ENCODE results near the gene IGLL5. TPM values are rescaled to one million over a fixed set of nuclear protein-coding genes. Genes with fewer than 3 reads are reported as not detected.

IGLL5 gene
- total RNA-seq, 6 experiments from 2014 or later, result not detected

DNA sequence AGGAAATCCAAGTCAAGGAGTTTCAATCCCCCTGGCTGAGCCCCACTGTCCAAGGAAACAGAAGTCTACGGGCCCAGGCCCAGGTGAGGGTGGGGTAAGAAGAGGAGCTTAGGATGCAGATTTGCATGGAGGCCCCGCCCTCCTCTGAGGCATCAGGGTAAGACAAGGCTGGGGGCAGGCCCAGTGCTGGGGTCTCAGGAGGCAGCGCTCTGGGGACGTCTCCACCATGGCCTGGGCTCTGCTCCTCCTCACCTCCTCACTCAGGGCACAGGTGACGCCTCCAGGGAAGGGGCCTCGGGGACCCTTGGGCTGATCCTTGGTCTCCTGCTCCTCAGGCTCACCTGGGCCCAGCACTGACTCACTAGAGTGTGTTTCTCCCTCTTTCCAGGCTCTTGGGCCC, 31.3 kb upstream of the IGLL5 start:
- peaks cover 29% of the 10 kb centered on the region for H3K27me3 Mint-ChIP-seq (ENCODE audit: insufficient read depth)
- DNase-seq, result no peak
- no peaks in the 10 kb centered on the region for H3K4me1 Mint-ChIP-seq (ENCODE audit: low read depth)
- no peak overlapping the region for H3K27ac Mint-ChIP-seq
- no peaks in the 10 kb centered on the region for H3K36me3 Mint-ChIP-seq (ENCODE audit: low read depth)
- H3K9me3 Mint-ChIP-seq, result no peaks in the 10 kb centered on the region
- TF ChIP-seq, protein P1, sequence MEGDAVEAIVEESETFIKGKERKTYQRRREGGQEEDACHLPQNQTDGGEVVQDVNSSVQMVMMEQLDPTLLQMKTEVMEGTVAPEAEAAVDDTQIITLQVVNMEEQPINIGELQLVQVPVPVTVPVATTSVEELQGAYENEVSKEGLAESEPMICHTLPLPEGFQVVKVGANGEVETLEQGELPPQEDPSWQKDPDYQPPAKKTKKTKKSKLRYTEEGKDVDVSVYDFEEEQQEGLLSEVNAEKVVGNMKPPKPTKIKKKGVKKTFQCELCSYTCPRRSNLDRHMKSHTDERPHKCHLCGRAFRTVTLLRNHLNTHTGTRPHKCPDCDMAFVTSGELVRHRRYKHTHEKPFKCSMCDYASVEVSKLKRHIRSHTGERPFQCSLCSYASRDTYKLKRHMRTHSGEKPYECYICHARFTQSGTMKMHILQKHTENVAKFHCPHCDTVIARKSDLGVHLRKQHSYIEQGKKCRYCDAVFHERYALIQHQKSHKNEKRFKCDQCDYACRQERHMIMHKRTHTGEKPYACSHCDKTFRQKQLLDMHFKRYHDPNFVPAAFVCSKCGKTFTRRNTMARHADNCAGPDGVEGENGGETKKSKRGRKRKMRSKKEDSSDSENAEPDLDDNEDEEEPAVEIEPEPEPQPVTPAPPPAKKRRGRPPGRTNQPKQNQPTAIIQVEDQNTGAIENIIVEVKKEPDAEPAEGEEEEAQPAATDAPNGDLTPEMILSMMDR (IDR thresholded peaks at IDR 0.05), result no peak
- H3K4me3 Mint-ChIP-seq, result no peak overlapping the region

DNA sequence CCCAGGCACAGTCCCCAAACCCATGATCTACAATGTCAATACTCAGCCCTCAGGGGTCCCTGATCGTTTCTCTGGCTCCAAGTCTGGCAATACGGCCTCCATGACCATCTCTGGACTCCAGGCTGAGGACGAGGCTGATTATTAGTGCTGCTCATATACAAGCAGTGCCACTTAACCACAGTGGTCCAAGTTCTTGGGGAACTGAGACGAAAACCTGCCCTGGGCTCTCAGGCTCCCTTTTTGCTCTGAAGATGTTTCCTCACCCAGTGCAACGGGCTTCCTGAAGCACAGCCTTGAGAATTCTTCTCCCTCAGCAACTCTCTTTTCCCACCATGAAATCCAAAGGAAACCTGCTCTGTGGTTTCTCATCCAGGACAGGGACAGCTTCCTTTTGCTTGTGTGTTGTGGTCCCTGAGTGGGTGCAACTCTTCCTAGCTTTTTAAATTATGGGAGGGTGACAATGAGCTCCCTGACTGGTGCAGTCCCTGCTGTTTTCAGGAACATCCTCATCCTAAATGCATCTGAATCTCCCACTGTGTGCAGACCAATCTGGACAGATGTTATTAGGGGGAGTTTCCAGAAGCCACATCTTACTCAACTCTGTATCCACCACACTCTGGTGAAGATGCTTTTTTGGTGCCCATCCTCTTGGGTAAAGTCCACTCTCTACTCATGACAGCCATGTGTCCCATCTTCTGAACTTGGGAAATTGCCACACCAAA, 30.6 kb upstream of the IGLL5 start:
- no peaks in the 10 kb centered on the region for H3K4me1 Mint-ChIP-seq (ENCODE audit: low read depth)
- H3K27me3 Mint-ChIP-seq (ENCODE audit: insufficient read depth), result peaks cover 29% of the 10 kb centered on the region
- H3K36me3 Mint-ChIP-seq (ENCODE audit: low read depth), result no peaks in the 10 kb centered on the region
- TF ChIP-seq, protein P1 (IDR thresholded peaks at IDR 0.05), result no peak
- H3K27ac Mint-ChIP-seq, result no peak overlapping the region
- no peaks in the 10 kb centered on the region for H3K9me3 Mint-ChIP-seq
- no peak for DNase-seq
- no peak overlapping the region for H3K4me3 Mint-ChIP-seq

DNA sequence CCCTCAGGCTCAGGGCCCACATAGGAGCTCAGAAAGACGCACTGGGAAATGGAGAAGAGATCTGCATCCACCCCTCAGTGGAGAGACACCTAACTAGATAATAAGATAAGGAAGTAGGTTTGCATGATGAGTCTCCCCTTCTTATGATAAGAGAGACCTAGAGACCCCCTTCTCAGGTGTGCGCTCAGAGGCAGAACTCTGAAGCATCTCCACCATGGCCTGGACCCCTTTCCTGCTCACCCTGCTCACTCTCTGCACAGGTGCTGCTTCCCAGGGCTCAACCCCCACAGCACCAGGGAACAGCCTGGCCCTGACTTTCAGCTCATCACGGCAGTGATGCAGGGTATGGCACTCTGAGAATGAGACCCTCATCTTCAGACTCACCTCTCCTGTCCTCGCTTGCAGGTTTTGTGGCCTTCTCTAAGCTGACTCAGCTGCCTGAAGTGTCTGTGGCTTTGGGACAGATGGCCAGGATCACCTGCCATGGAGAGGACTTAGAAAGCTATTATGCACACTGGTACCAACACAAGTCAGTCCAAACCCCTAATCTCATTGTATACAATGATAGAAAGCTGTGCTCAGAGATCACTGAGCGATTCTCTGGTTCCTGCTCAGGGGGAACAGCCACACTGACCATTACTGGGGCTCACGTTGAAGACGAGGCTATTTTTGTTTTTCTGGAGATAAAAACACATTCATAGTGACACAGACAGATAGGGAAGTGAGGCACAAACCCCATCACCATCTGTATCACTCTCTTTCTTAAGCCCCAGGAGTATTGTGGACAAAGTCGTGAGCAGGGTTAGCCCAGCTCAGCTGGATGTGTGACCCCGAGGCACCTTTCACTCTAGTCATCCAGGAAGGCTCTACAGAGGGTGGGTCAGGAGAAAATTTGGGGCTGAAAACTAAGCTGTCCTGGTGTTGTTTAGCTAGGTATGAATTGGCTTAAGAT, 29.7 kb upstream of the IGLL5 start:
- H3K9me3 Mint-ChIP-seq, result no peaks in the 10 kb centered on the region
- no peak for DNase-seq
- H3K27ac Mint-ChIP-seq, result no peak overlapping the region
- TF ChIP-seq, protein P1 (IDR thresholded peaks at IDR 0.05), result no peak
- H3K36me3 Mint-ChIP-seq (ENCODE audit: low read depth), result no peaks in the 10 kb centered on the region
- H3K4me3 Mint-ChIP-seq, result no peak overlapping the region
- H3K4me1 Mint-ChIP-seq (ENCODE audit: low read depth), result no peaks in the 10 kb centered on the region
- peaks cover 29% of the 10 kb centered on the region for H3K27me3 Mint-ChIP-seq (ENCODE audit: insufficient read depth)

DNA sequence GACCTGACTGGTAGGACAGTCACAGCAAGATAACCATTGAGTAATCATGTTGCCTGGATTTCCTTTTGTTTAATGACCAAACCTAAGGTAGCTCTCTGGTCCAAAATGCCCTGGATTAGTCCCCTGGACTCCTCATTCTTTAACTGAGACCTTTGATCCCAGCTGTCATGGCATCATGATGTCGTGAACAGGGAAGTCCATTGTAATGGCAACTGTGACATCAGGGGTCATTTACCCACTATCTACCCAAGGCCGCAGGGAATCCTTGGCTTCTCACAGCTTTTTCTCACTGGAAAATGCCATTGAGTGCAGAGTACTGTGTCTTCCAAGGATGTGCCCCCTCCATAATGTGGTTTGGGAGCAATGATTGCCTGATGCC, 29.1 kb upstream of the IGLL5 start:
- Mint-ChIP-seq H3K27me3 (ENCODE audit: insufficient read depth) (peaks cover 29% of the 10 kb centered on the region), H3K9me3 (no peaks in the 10 kb centered on the region), H3K4me1 (ENCODE audit: low read depth) (no peaks in the 10 kb centered on the region), H3K27ac (no peak overlapping the region), H3K36me3 (ENCODE audit: low read depth) (no peaks in the 10 kb centered on the region), H3K4me3 (no peak overlapping the region)
- TF ChIP-seq, protein P1 (IDR thresholded peaks at IDR 0.05), result no peak
- DNase-seq, result no peak

DNA sequence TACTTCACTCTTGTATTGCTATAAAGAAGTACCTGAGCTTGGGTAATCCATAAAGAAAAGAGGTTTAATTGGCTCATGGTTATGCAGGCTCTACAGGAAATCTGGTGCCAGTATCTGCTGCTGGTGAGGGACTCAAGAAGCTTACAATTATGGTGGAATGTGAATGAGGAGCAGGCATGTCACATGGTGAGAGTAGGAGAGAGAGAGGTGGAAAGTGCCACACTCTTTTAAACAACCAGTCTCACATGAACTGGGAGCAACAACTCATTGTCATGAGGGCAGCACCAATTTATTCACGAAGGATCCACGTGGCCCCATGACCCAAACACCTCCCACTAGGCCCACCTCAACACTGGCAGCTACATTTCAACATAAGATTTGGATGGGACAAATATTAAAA, 24.6 kb upstream of the IGLL5 start:
- Mint-ChIP-seq H3K36me3 (ENCODE audit: low read depth) (no peaks in the 10 kb centered on the region), H3K9me3 (no peaks in the 10 kb centered on the region), H3K4me1 (ENCODE audit: low read depth) (no peaks in the 10 kb centered on the region), H3K4me3 (no peak overlapping the region), H3K27me3 (ENCODE audit: insufficient read depth) (peaks cover 40% of the 10 kb centered on the region), H3K27ac (no peak overlapping the region)
- DNase-seq, result no peak
- TF ChIP-seq, protein P1 (IDR thresholded peaks at IDR 0.05), result no peak
